Duodenal mucosa (tissue), 2 donors: ENCODE results near the gene NHLRC4.
"Not testable (repeated sequence)": the region's sequence is repeated elsewhere in the genome, so short reads cannot be mapped to it uniquely, and the experiment has no call there.

Experiments used
- H3K27ac ChIP-seq: one replicate; pipeline ENCODE4 v1.7.0; 2013; ENCODE audit warnings: low read depth, low read length
- H3K27me3 ChIP-seq, 2 donors: one replicate each; pipeline ENCODE4 v1.7.0; 2013; ENCODE audit warnings: low read length in 2 of 2, control low read depth in 1 of 2; ENCODE audit not compliant: insufficient read depth in 2 of 2, control insufficient read depth in 1 of 2
- H3K36me3 ChIP-seq, 2 donors: one replicate each; pipeline ENCODE4 v1.7.0; 2013; ENCODE audit warnings: low read length in 2 of 2, control low read depth in 1 of 2; ENCODE audit not compliant: insufficient read depth in 2 of 2, control insufficient read depth in 1 of 2
- H3K4me1 ChIP-seq, 2 donors: one replicate each; pipeline ENCODE4 v1.7.0; 2013; ENCODE audit warnings: low read length in 2 of 2, control low read depth in 1 of 2; ENCODE audit not compliant: insufficient read depth in 2 of 2, control insufficient read depth in 1 of 2
- H3K4me3 ChIP-seq, 2 donors: one replicate each; pipeline ENCODE4 v1.7.0; 2013; ENCODE audit warnings: low read length in 2 of 2, low read depth in 1 of 2
- H3K9ac ChIP-seq, 2 donors: one replicate each; pipeline ENCODE4 v1.7.0; 2013; ENCODE audit warnings: low read length in 2 of 2, low read depth in 1 of 2
- H3K9me3 ChIP-seq, 2 donors: one replicate each; pipeline ENCODE4 v1.7.0; 2013; ENCODE audit warnings: low read length in 2 of 2, control low read depth in 1 of 2; ENCODE audit not compliant: control insufficient read depth in 1 of 2

NHLRC4 gene

GRCh38 chr16:592518-593306 is 25.9 kb downstream of the NHLRC4 start:
- peak overlapping the region; percentile 70 to 92 for H3K9ac ChIP-seq
- H3K4me1 ChIP-seq = peaks cover 53 to 58% of the 10 kb centered on the region in 2 donors
- H3K27me3 ChIP-seq = no peaks in the 10 kb centered on the region
- H3K27ac ChIP-seq = peak overlapping the region; percentile 92
- H3K36me3 ChIP-seq = peaks cover 0 to 16% of the 10 kb centered on the region in 2 donors
- H3K4me3 ChIP-seq = peak overlapping the region; percentile 15 to 41
- no peaks in the 10 kb centered on the region for H3K9me3 ChIP-seq

DNA sequence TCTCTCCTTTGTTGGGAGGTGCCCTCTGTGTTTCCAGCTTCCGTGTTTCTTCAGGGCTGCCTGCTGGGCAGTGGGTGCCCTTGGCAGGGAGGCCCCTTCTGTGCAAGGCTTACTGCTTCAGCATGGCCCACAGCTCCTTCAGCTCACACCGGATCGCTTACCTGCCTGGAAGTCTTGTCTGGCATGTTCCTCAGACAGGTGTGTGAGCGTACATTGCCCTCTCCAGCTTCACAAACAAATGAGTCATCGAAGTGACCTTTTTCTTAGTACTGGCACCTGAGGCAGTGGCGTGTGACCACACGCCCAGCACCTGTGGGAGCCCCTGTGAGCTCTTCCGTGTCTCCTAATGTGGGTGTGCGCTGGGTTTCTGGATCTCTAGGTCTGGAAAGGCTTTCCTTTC is 26.6 kb downstream of the NHLRC4 start:
- peak overlapping the region; percentile 15 to 44 for H3K4me3 ChIP-seq
- H3K9ac ChIP-seq = peak overlapping the region; percentile 70 to 92
- no peaks in the 10 kb centered on the region for H3K27me3 ChIP-seq
- H3K4me1 ChIP-seq = peaks cover 47 to 58% of the 10 kb centered on the region in 2 donors
- H3K36me3 ChIP-seq = peaks cover 0 to 16% of the 10 kb centered on the region in 2 donors
- H3K27ac ChIP-seq = peak overlapping the region; percentile 92
- H3K9me3 ChIP-seq = no peaks in the 10 kb centered on the region

GRCh38 chr16:593807-594206 is 27.0 kb downstream of the NHLRC4 start:
- H3K9ac ChIP-seq = peak overlapping the region; percentile 65 to 92
- peaks cover 46 to 58% of the 10 kb centered on the region in 2 donors for H3K4me1 ChIP-seq
- peaks cover 0 to 16% of the 10 kb centered on the region in 2 donors for H3K36me3 ChIP-seq
- peak overlapping the region; percentile 92 for H3K27ac ChIP-seq
- no peaks in the 10 kb centered on the region for H3K9me3 ChIP-seq
- H3K27me3 ChIP-seq = no peaks in the 10 kb centered on the region
- H3K4me3 ChIP-seq = peak overlapping the region; percentile 15 to 44

DNA sequence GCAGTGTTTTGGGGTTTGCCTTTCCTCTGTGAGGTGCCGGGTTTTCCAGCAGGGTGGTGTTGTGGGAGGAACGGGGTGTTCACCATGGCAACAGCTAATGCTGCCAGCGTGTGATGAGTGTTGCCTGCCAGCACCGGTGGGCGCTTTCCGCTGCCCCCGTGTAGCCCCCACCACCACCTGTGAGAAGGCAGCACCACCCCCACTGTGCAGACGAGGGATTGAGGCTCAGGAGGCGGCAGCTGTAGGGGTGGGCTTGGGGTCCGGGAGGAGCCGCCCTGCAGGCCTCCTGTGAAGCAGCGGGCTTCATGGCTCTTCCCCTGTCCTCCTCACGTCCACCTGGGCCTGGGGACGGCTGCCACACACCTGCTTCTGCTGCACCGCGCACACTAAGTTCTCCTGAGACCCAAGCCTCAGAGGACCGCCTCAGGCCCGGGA is 28.3 kb downstream of the NHLRC4 start:
- no peaks in the 10 kb centered on the region for H3K9me3 ChIP-seq
- no peaks in the 10 kb centered on the region for H3K27me3 ChIP-seq
- H3K36me3 ChIP-seq = peaks cover 0 to 25% of the 10 kb centered on the region in 2 donors
- no peak overlapping the region for H3K27ac ChIP-seq
- H3K4me3 ChIP-seq = no peak overlapping the region
- peaks cover 46 to 58% of the 10 kb centered on the region in 2 donors for H3K4me1 ChIP-seq
- peak overlapping the region in 1 of 2 donors; percentile 92 for H3K9ac ChIP-seq

GRCh38 chr16:595942-596735 is 29.3 kb downstream of the NHLRC4 start:
- Histone ChIP-seq H3K9ac (no peak overlapping the region), H3K9me3 (no peaks in the 10 kb centered on the region), H3K27me3 (no peaks in the 10 kb centered on the region), H3K4me1 (peaks cover 38 to 54% of the 10 kb centered on the region in 2 donors), H3K4me3 (no peak overlapping the region), H3K27ac (no peak overlapping the region), H3K36me3 (peaks cover 0 to 29% of the 10 kb centered on the region in 2 donors)

DNA sequence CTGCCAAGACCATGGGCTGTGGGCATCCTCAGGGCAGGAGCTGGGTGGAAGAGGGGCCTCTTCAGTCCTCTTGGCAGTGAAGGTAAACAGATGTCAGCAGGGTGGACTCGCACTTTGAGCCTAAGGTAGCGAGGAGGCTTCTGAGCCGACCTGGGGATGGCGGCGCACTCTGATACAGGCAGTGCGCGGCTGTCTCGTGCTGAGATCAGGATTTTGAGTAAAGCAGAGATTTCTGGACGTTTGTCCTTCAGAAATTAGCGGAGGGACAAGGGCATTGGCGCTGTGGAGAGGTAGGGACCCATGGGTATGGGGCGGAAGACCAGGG is 29.9 kb downstream of the NHLRC4 start:
- H3K9me3 ChIP-seq = no peaks in the 10 kb centered on the region
- no peak overlapping the region for H3K4me3 ChIP-seq
- no peak overlapping the region for H3K27ac ChIP-seq
- no peaks in the 10 kb centered on the region for H3K27me3 ChIP-seq
- peaks cover 34 to 50% of the 10 kb centered on the region in 2 donors for H3K4me1 ChIP-seq
- H3K9ac ChIP-seq = no peak overlapping the region
- peaks cover 0 to 29% of the 10 kb centered on the region in 2 donors for H3K36me3 ChIP-seq

- H3K9ac ChIP-seq, H3K9me3 ChIP-seq, H3K27ac ChIP-seq, H3K27me3 ChIP-seq, H3K4me3 ChIP-seq: not testable (repeated sequence)
- Histone ChIP-seq H3K36me3 (peaks cover 0 to 29% of the 10 kb centered on the region in 2 donors), H3K4me1 (peaks cover 24 to 40% of the 10 kb centered on the region in 2 donors)
These were observed 30.9 kb downstream of the NHLRC4 start for GRCh38 chr16:597655-598054.

GRCh38 chr16:598823-599739 is 32.3 kb downstream of the NHLRC4 start:
- Histone ChIP-seq H3K36me3 (peaks cover 0 to 29% of the 10 kb centered on the region in 2 donors), H3K27me3 (no peaks in the 10 kb centered on the region), H3K27ac (no peak overlapping the region), H3K4me1 (peaks cover 10 to 26% of the 10 kb centered on the region in 2 donors), H3K4me3 (no peak overlapping the region), H3K9me3 (no peaks in the 10 kb centered on the region), H3K9ac (no peak overlapping the region)

DNA sequence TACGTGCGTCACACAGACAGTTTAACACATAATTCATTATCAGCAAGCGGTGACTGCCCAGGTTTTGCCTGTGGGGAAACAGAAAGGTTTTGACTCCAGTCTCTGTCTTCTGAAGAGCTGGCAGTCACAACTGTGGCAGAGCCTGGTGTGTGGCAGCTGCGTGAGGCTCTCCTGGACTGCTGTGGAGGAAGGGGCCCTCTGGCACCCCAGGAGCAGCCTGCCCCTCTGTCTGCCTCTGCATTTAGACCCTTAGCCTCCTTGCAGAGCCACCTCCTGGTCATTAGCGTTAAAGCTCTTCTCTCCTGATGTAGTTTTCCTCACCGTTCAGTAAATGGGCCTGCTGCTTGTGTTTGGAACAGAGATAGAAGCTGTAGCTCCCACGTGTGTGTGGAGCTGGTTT is 34.0 kb downstream of the NHLRC4 start:
- Histone ChIP-seq H3K9ac (no peak overlapping the region), H3K4me1 (peaks cover 0 to 12% of the 10 kb centered on the region in 2 donors), H3K4me3 (no peak overlapping the region), H3K36me3 (peaks cover 0 to 29% of the 10 kb centered on the region in 2 donors), H3K27ac (no peak overlapping the region), H3K9me3 (peaks cover 3 to 5% of the 10 kb centered on the region in 2 donors), H3K27me3 (no peaks in the 10 kb centered on the region)
